ENCODE measurements around the gene ERCC1.

ERCC1 gene

GRCh38 chr19:45403272-45403671 is 20.4 kb downstream of the ERCC1 start:
- in situ Hi-C loops (cut with HindIII; ENCODE audit: low sequenced_read_pairs) = no loop called here
- H3K4me3 ChIP-seq (ENCODE audit: low read depth, low read length) = no peak overlapping the region
- no peak for TF ChIP-seq CTCF (IDR thresholded peaks at IDR 0.05; ENCODE audit: low read depth, low read length, missing control alignments)
- DNase-seq (ENCODE audit: low read depth) = no peak

- H3K4me3 ChIP-seq (ENCODE audit: low read depth, low read length) = no peak overlapping the region
- DNase-seq (ENCODE audit: low read depth) = no peak
- peak; percentile 53 for TF ChIP-seq CTCF (IDR thresholded peaks at IDR 0.05; ENCODE audit: low read depth, low read length, missing control alignments)
- in situ Hi-C loops (cut with HindIII; ENCODE audit: low sequenced_read_pairs) = no loop called here
Measured at GRCh38 chr19:45402298-45403061, 21.2 kb downstream of the ERCC1 start.

GRCh38 chr19:45401815-45402214 is 21.9 kb downstream of the ERCC1 start:
- no peak for DNase-seq (ENCODE audit: low read depth)
- no peak for TF ChIP-seq CTCF (IDR thresholded peaks at IDR 0.05; ENCODE audit: low read depth, low read length, missing control alignments)
- H3K4me3 ChIP-seq (ENCODE audit: low read depth, low read length) = no peak overlapping the region
- in situ Hi-C loops (cut with HindIII; ENCODE audit: low sequenced_read_pairs) = no loop called here

GRCh38 chr19:45400192-45400591 is 23.5 kb downstream of the ERCC1 start:
- DNase-seq (ENCODE audit: low read depth) = no peak
- in situ Hi-C loops (cut with HindIII; ENCODE audit: low sequenced_read_pairs) = no loop called here
- H3K4me3 ChIP-seq (ENCODE audit: low read depth, low read length) = no peak overlapping the region
- no peak for TF ChIP-seq CTCF (IDR thresholded peaks at IDR 0.05; ENCODE audit: low read depth, low read length, missing control alignments)

- peak; percentile 15 for TF ChIP-seq CTCF (IDR thresholded peaks at IDR 0.05; ENCODE audit: low read depth, low read length, missing control alignments)
- no peak for DNase-seq (ENCODE audit: low read depth)
- H3K4me3 ChIP-seq (ENCODE audit: low read depth, low read length) = no peak overlapping the region
- in situ Hi-C loops (cut with HindIII; ENCODE audit: low sequenced_read_pairs) = no loop called here
Measured at GRCh38 chr19:45395821-45396617, 27.7 kb downstream of the ERCC1 start.

GRCh38 chr19:45391871-45392665 is 31.6 kb downstream of the ERCC1 start:
- H3K4me3 ChIP-seq (ENCODE audit: low read depth, low read length) = no peak overlapping the region
- DNase-seq (ENCODE audit: low read depth) = no peak
- in situ Hi-C loops (cut with HindIII; ENCODE audit: low sequenced_read_pairs) = no loop called here
- TF ChIP-seq CTCF (IDR thresholded peaks at IDR 0.05; ENCODE audit: low read depth, low read length, missing control alignments) = no peak
